Mesendoderm (in vitro differentiated cells): ENCODE measurements around the gene BAHCC1.
"Not testable (repeated sequence)": the region's sequence is repeated elsewhere in the genome, so short reads cannot be mapped to it uniquely, and the experiment has no call there.

Experiments used
- DNase-seq: peaks from one replicate; pipeline ENCODE4 v3.0.0; 2013
- H2AK5ac ChIP-seq: 2 replicates; pipeline ENCODE4 v1.6.1; 2013; ENCODE audit warnings: low read length, inconsistent platforms
- H2BK120ac ChIP-seq: 2 replicates; pipeline ENCODE4 v1.6.1; 2013; ENCODE audit warnings: low read depth, mild to moderate bottlenecking, low read length, moderate library complexity, mixed read lengths
- H2BK15ac ChIP-seq: replicated peaks from 2 replicates; pipeline ENCODE4 v1.6.1; 2013; ENCODE audit warnings: low read depth, mild to moderate bottlenecking, moderate library complexity
- H2BK5ac ChIP-seq: 2 replicates; pipeline ENCODE4 v1.6.1; 2013; ENCODE audit warnings: low read length, inconsistent platforms
- H3K18ac ChIP-seq: 2 replicates; pipeline ENCODE4 v1.6.1; 2013; ENCODE audit warnings: mild to moderate bottlenecking, low read length, mixed read lengths
- H3K23ac ChIP-seq: one replicate; pipeline ENCODE4 v1.6.1; 2013; ENCODE audit warnings: low read length
- H3K27ac ChIP-seq: 2 replicates; pipeline ENCODE4 v1.5.1; 2013; ENCODE audit warnings: low read depth, mild to moderate bottlenecking, inconsistent platforms, low read length, moderate library complexity
- H3K27me3 ChIP-seq: 2 replicates; pipeline ENCODE4 v1.6.1; 2013; ENCODE audit warnings: low read length, control low read depth, mild to moderate bottlenecking, inconsistent platforms; ENCODE audit not compliant: insufficient read depth, poor library complexity
- H3K36me3 ChIP-seq: 2 replicates; pipeline ENCODE4 v1.6.1; 2013; ENCODE audit warnings: low read length, inconsistent platforms; ENCODE audit not compliant: control insufficient read depth, insufficient read depth
- H3K4ac ChIP-seq: one replicate; pipeline ENCODE4 v1.6.1; 2013; ENCODE audit warnings: low read depth, mild to moderate bottlenecking, low read length, moderate library complexity
- H3K4me1 ChIP-seq: 2 replicates; pipeline ENCODE4 v1.6.1; 2013; ENCODE audit warnings: low read depth, low read length, inconsistent platforms; ENCODE audit not compliant: control insufficient read depth
- H3K4me2 ChIP-seq: 2 replicates; pipeline ENCODE4 v1.6.1; 2013; ENCODE audit warnings: low read length
- H3K4me3 ChIP-seq: 2 replicates; pipeline ENCODE4 v1.5.1; 2013; ENCODE audit warnings: mild to moderate bottlenecking, low read length
- H3K56ac ChIP-seq: one replicate; pipeline ENCODE4 v1.6.1; 2013; ENCODE audit warnings: low read length
- H3K79me1 ChIP-seq: 2 replicates; pipeline ENCODE4 v1.6.1; 2013; ENCODE audit warnings: low read length, inconsistent platforms
- H3K79me2 ChIP-seq: 2 replicates; pipeline ENCODE4 v1.6.1; 2013; ENCODE audit warnings: mild to moderate bottlenecking, low read length; ENCODE audit not compliant: control insufficient read depth, insufficient read depth
- H3K9ac ChIP-seq: 2 replicates; pipeline ENCODE4 v1.6.1; 2013; ENCODE audit warnings: low read length, inconsistent platforms
- H4K5ac ChIP-seq: one replicate; pipeline ENCODE4 v1.6.1; 2013; ENCODE audit warnings: low read length
- H4K8ac ChIP-seq: one replicate; pipeline ENCODE4 v1.6.1; 2013; ENCODE audit warnings: low read depth, mild to moderate bottlenecking, control low read depth, low read length, moderate library complexity
- WGBS: extraction: QIAGEN DNeasy Blood & Tissue Kit; methylation state at CpG from one replicate; pipeline ENCODE4 v1.1.7; 2013; ENCODE audit warnings: low lambda C conversion rate, missing lambda C conversion rate; ENCODE audit not compliant: insufficient coverage; ENCODE audit errors: extremely low coverage; 5-methylcytosine and 5-hydroxymethylcytosine counted together

Gene BAHCC1

DNA sequence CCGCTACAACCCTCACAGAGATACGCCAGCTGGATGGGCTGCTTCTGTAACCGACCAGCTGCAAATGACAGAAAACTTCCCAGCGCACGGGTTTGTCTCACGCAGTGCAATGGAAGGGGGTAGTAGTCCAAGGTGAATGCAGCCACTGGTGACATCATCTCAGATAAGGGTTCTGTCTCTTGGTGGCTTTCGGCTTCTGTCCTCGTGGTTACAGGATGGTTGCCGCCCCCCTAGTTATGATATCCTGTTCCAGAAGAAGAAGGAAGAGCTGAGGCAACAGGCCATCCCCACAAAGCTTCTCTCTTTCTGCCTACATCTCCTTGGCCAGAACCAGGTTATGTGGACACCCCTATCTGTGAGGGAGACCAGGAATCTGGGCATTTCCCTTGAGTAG, 40.3 kb upstream of the BAHCC1 start:
- DNase-seq: no peak
- no peak overlapping the region for H4K5ac ChIP-seq
- H3K27me3 ChIP-seq: no peaks in the 10 kb centered on the region
- no peak overlapping the region for H2BK5ac ChIP-seq
- no peak overlapping the region for H3K27ac ChIP-seq
- no peaks in the 10 kb centered on the region for H3K36me3 ChIP-seq
- no peaks in the 10 kb centered on the region for H3K79me2 ChIP-seq
- no peak overlapping the region for H4K8ac ChIP-seq
- H2BK120ac ChIP-seq: no peak overlapping the region
- H2BK15ac ChIP-seq: no peak overlapping the region
- no peak overlapping the region for H3K4me2 ChIP-seq
- no peaks in the 10 kb centered on the region for H3K4me1 ChIP-seq
- no peaks in the 10 kb centered on the region for H3K79me1 ChIP-seq
- H3K9ac ChIP-seq: no peak overlapping the region
- no CpG with 5 or more reads among the region's 9 CpGs for WGBS
- H3K23ac ChIP-seq: no peak overlapping the region
- H3K18ac ChIP-seq: no peak overlapping the region
- no peak overlapping the region for H3K4me3 ChIP-seq
- H3K56ac ChIP-seq: no peak overlapping the region
- H2AK5ac ChIP-seq: no peak overlapping the region
- H3K4ac ChIP-seq: no peak overlapping the region

DNA sequence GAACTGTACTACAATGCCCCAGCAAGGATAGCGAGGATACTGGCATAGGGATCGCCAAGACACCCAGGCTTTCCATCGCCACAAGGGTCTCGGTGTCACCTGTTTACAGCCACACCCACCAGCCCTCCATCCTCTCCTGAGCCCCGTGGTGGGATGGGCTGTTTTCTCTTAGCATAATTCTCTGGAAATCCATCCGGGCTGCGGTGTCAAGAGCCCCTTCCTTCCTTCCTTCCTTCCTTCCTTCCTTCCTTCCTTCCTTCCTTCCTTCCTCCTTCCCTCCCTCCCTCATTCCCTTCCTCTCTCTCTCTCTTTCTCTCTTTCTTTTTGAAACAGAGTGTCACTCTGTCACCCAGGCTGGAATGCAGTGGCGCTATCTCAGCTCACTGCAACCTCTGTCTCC, 36.0 kb upstream of the BAHCC1 start:
- Histone ChIP-seq H4K5ac (no peak overlapping the region), H3K4ac (no peak overlapping the region), H3K4me1 (no peaks in the 10 kb centered on the region), H3K18ac (no peak overlapping the region), H3K27me3 (no peaks in the 10 kb centered on the region), H3K56ac (no peak overlapping the region), H3K79me1 (no peaks in the 10 kb centered on the region), H2BK120ac (no peak overlapping the region), H2AK5ac (no peak overlapping the region), H3K27ac (no peak overlapping the region), H3K4me2 (no peak overlapping the region), H3K23ac (no peak overlapping the region), H4K8ac (no peak overlapping the region), H2BK5ac (no peak overlapping the region), H3K4me3 (no peak overlapping the region), H2BK15ac (no peak overlapping the region), H3K9ac (no peak overlapping the region), H3K79me2 (no peaks in the 10 kb centered on the region), H3K36me3 (no peaks in the 10 kb centered on the region)
- no peak for DNase-seq
- WGBS: no CpG with 5 or more reads among the region's 8 CpGs

DNA sequence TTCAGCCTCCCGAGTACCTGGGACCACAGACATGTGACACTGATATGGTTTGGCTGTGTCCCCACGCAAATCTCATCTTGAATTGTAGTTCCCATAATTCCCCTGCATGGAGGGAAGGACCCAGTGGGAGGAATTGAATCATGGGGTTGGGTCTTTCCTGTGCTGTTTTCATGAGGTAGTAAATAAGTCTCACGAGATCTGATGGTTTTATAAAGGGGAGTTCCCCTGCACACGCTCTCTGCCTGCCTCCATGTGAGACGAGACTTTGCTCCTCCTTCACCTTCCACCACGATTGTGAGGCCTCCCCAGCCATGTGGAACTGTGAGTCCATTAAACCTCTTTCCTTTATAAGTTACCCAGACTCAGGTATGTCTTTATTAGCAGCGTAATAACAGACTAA, 33.3 kb upstream of the BAHCC1 start:
- H2BK15ac ChIP-seq, H3K23ac ChIP-seq, H2AK5ac ChIP-seq, H4K8ac ChIP-seq, H3K9ac ChIP-seq, H3K4me1 ChIP-seq, DNase-seq, H3K18ac ChIP-seq, H4K5ac ChIP-seq, H3K36me3 ChIP-seq, H3K4me2 ChIP-seq, H3K79me2 ChIP-seq, H2BK5ac ChIP-seq, H3K79me1 ChIP-seq, H3K4ac ChIP-seq, H2BK120ac ChIP-seq, H3K56ac ChIP-seq, H3K27ac ChIP-seq, H3K27me3 ChIP-seq, H3K4me3 ChIP-seq: not testable (repeated sequence)
- no CpG with 5 or more reads among the region's 7 CpGs for WGBS

GRCh38 chr17:81364278-81365147, 30.7 kb upstream of the BAHCC1 start:
- DNase-seq: no peak
- Histone ChIP-seq H3K79me1 (no peaks in the 10 kb centered on the region), H3K4me3 (no peak overlapping the region), H3K18ac (no peak overlapping the region), H4K8ac (no peak overlapping the region), H4K5ac (no peak overlapping the region), H3K56ac (no peak overlapping the region), H3K9ac (no peak overlapping the region), H2BK5ac (no peak overlapping the region), H3K27ac (no peak overlapping the region), H3K4ac (no peak overlapping the region), H3K79me2 (no peaks in the 10 kb centered on the region), H3K23ac (no peak overlapping the region), H3K27me3 (no peaks in the 10 kb centered on the region), H3K4me1 (no peaks in the 10 kb centered on the region), H2AK5ac (no peak overlapping the region), H3K36me3 (no peaks in the 10 kb centered on the region), H3K4me2 (no peak overlapping the region), H2BK120ac (no peak overlapping the region), H2BK15ac (no peak overlapping the region)
- no CpG with 5 or more reads among the region's 26 CpGs for WGBS

GRCh38 chr17:81365148-81365600, 30.1 kb upstream of the BAHCC1 start:
- Histone ChIP-seq H2AK5ac (no peak overlapping the region), H3K4ac (no peak overlapping the region), H2BK5ac (no peak overlapping the region), H4K8ac (no peak overlapping the region), H3K36me3 (no peaks in the 10 kb centered on the region), H3K4me3 (no peak overlapping the region), H4K5ac (no peak overlapping the region), H2BK15ac (no peak overlapping the region), H3K56ac (no peak overlapping the region), H3K79me2 (no peaks in the 10 kb centered on the region), H3K18ac (no peak overlapping the region), H2BK120ac (no peak overlapping the region), H3K23ac (no peak overlapping the region), H3K79me1 (no peaks in the 10 kb centered on the region), H3K4me2 (no peak overlapping the region), H3K27ac (no peak overlapping the region), H3K27me3 (no peaks in the 10 kb centered on the region), H3K4me1 (no peaks in the 10 kb centered on the region), H3K9ac (no peak overlapping the region)
- WGBS: no CpG with 5 or more reads among the region's 22 CpGs
- DNase-seq: peak; percentile 41
